Panc1 (cell line): ENCODE measurements around the gene FKBP7. TPM values are rescaled to one million over a fixed set of nuclear protein-coding genes. Genes with fewer than 3 reads are reported as not detected.

Experiments
- ATAC-seq: fragments of 200-7000 bp; cut with Tn5 transposase; 2 replicates; pipeline ENCODE4 v1.9.1; 2020; ENCODE audit warnings: mild to moderate bottlenecking, moderate library complexity
- BruUV-seq: library from RNA; stranded (reverse); fragments of 400-500 nt; replicated peaks from 2 replicates; lab custom pipeline; 2021; lab: Mats Ljungman, UMichigan
- CTCF ChIA-PET: fragments of 300-600 bp; sonication (Branson Sonifier 250); formaldehyde crosslinking; loops from one replicate; lab custom pipeline; 2022; ENCODE audit warnings: antibody characterized with exemption; lab: Charles Lee
- POLR2A ChIA-PET: fragments of 300-600 bp; sonication (Branson Sonifier 250); formaldehyde crosslinking; loops from one replicate; lab custom pipeline; 2022; ENCODE audit warnings: antibody characterized with exemption; lab: Charles Lee
- DNase-seq: peaks from one replicate; pipeline ENCODE4 v3.0.0-alpha.2; 2010; ENCODE audit warnings: low read depth, low spot score
- H3K27ac ChIP-seq: 2 replicates; pipeline ENCODE4 v1.5.1; 2011; ENCODE audit warnings: mild to moderate bottlenecking, low read length, inconsistent platforms
- H3K27me3 ChIP-seq: fragments of 200-500 bp; sonication (Bioruptor generic); 2 replicates; pipeline ENCODE4 v1.6.0; 2014; ENCODE audit warnings: low read length, inconsistent platforms; ENCODE audit not compliant: control insufficient read depth, insufficient read depth
- H3K36me3 ChIP-seq: fragments of 200-500 bp; sonication (Bioruptor generic); 2 replicates; pipeline ENCODE4 v1.5.1; 2014; ENCODE audit warnings: inconsistent platforms, mild to moderate bottlenecking, low read length, moderate library complexity; ENCODE audit not compliant: control insufficient read depth, insufficient read depth
- H3K4me1 ChIP-seq: 2 replicates; pipeline ENCODE4 v1.5.1; 2011; ENCODE audit warnings: inconsistent platforms, mild to moderate bottlenecking, low read length, moderate library complexity; ENCODE audit not compliant: control insufficient read depth, insufficient read depth
- H3K4me3 ChIP-seq, 2 experiments: 2 replicates each; pipeline ENCODE4 v1.5.1; 2011 to 2012; ENCODE audit warnings: low read depth in 2 of 2, low read length in 2 of 2, mild to moderate bottlenecking in 2 of 2, inconsistent platforms in 1 of 2, moderate library complexity in 1 of 2
- H3K9me3 ChIP-seq: fragments of 200-500 bp; sonication (Bioruptor generic); 2 replicates; pipeline ENCODE4 v1.5.1; 2014; ENCODE audit warnings: low read depth, mild to moderate bottlenecking, inconsistent platforms, low read length, moderate library complexity; ENCODE audit not compliant: control insufficient read depth, insufficient read depth
- POLR2AphosphoS5 ChIP-seq: IDR thresholded peaks from 2 replicates; pipeline ENCODE4 v1.6.1; 2012; ENCODE audit warnings: mild to moderate bottlenecking, low read depth, low read length, moderate library complexity
- TCF7L2 ChIP-seq: IDR thresholded peaks from 2 replicates; pipeline ENCODE4 v1.6.1; 2011; ENCODE audit warnings: mild to moderate bottlenecking, low read depth, low read length, inconsistent platforms
- in situ Hi-C: cut with HindIII; loops from 2 replicates; pipeline ENCODE4 v1.10.0; 2016; ENCODE audit warnings: low sequenced_read_pairs, low pct_unique_long_range_greater_than_20kb
- intact Hi-C: fragments of 100-400 bp; cut with micrococcal nuclease; formaldehyde crosslinking; loops from one replicate; pipeline ENCODE4 v1.10.0; 2022; ENCODE audit not compliant: unreplicated experiment
- total RNA-seq: library from RNA; stranded (reverse); gene quantifications from one replicate; pipeline ENCODE4 v1.2.1, GENCODE V29; 2021; ENCODE audit not compliant: unreplicated experiment
- TF ChIP-seq, protein P1 (sequence below): fragments of 450-650 bp; IDR thresholded peaks from 2 replicates; pipeline ENCODE4 v1.5.1; 2017; ENCODE audit warnings: mild to moderate bottlenecking
- TF ChIP-seq, protein P2 (sequence below), 2 experiments: IDR thresholded peaks; 2 replicates each; pipeline ENCODE4 v1.6.1; 2011 to 2012; ENCODE audit warnings: low read depth in 2 of 2, control low read depth in 1 of 2, low read length in 1 of 2, mild to moderate bottlenecking in 1 of 2, moderate library complexity in 1 of 2; ENCODE audit not compliant: insufficient read depth in 1 of 2

The FKBP7 gene
- total RNA-seq, 1 experiment from 2014 or later: 1.8 TPM

DNA sequence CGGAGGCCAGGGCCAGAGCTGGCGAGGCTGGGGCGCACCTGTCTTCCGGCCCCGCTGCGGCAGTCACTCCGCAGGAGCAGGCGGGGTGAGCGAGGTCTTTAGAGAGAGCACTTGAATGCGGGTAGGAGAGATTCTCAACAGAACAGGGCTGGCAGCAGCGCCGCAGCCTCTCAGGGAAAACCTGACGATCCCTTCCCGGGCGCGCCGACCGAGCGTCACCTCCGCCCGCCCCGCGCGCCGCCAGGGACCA is 28.0 kb downstream of the FKBP7 start:
- Histone ChIP-seq H3K4me3 (peak overlapping the region; percentile 88 to 95), H3K4me1 (peaks cover 9% of the 10 kb centered on the region; the same call in 1 of the 2 replicates), H3K9me3 (no peaks in the 10 kb centered on the region), H3K27ac (peak overlapping the region; percentile 90), H3K27me3 (no peaks in the 10 kb centered on the region), H3K36me3 (peaks cover 17% of the 10 kb centered on the region)
- intact Hi-C loops (loop anchor here (2.0 kb wide), 1 partner anchor 28 kb away; the partner anchor contains the start of gene FKBP7), in situ Hi-C loops (no loop called here)
- ATAC-seq (no peak), DNase-seq (no peak)
- TF ChIP-seq, protein P1, sequence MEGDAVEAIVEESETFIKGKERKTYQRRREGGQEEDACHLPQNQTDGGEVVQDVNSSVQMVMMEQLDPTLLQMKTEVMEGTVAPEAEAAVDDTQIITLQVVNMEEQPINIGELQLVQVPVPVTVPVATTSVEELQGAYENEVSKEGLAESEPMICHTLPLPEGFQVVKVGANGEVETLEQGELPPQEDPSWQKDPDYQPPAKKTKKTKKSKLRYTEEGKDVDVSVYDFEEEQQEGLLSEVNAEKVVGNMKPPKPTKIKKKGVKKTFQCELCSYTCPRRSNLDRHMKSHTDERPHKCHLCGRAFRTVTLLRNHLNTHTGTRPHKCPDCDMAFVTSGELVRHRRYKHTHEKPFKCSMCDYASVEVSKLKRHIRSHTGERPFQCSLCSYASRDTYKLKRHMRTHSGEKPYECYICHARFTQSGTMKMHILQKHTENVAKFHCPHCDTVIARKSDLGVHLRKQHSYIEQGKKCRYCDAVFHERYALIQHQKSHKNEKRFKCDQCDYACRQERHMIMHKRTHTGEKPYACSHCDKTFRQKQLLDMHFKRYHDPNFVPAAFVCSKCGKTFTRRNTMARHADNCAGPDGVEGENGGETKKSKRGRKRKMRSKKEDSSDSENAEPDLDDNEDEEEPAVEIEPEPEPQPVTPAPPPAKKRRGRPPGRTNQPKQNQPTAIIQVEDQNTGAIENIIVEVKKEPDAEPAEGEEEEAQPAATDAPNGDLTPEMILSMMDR: no peak
- TF ChIP-seq, protein P2, sequence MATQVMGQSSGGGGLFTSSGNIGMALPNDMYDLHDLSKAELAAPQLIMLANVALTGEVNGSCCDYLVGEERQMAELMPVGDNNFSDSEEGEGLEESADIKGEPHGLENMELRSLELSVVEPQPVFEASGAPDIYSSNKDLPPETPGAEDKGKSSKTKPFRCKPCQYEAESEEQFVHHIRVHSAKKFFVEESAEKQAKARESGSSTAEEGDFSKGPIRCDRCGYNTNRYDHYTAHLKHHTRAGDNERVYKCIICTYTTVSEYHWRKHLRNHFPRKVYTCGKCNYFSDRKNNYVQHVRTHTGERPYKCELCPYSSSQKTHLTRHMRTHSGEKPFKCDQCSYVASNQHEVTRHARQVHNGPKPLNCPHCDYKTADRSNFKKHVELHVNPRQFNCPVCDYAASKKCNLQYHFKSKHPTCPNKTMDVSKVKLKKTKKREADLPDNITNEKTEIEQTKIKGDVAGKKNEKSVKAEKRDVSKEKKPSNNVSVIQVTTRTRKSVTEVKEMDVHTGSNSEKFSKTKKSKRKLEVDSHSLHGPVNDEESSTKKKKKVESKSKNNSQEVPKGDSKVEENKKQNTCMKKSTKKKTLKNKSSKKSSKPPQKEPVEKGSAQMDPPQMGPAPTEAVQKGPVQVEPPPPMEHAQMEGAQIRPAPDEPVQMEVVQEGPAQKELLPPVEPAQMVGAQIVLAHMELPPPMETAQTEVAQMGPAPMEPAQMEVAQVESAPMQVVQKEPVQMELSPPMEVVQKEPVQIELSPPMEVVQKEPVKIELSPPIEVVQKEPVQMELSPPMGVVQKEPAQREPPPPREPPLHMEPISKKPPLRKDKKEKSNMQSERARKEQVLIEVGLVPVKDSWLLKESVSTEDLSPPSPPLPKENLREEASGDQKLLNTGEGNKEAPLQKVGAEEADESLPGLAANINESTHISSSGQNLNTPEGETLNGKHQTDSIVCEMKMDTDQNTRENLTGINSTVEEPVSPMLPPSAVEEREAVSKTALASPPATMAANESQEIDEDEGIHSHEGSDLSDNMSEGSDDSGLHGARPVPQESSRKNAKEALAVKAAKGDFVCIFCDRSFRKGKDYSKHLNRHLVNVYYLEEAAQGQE (IDR thresholded peaks at IDR 0.05; ENCODE audit: insufficient read depth in 1 of 2, low read depth in 2 of 2, low read length in 1 of 2): no peak
- no peak for TF ChIP-seq POLR2AphosphoS5
- ChIA-PET CTCF (interaction anchor here (0.7 to 0.8 kb wide), 2 partner anchors 15 to 171 kb away, joined by 3 read pairs; no protein-coding TSS in a partner anchor), POLR2A (interaction anchor here (1.0 kb wide), 1 partner anchor 15 kb away, joined by 3 read pairs; no protein-coding TSS in a partner anchor)
- BruUV-seq: no TSS peak

- ATAC-seq (no peak), DNase-seq (no peak)
- ChIA-PET POLR2A (no interaction called here), CTCF (interaction anchor here (0.6 to 0.7 kb wide), 2 partner anchors 14 to 109 kb away, joined by 3 read pairs; no protein-coding TSS in a partner anchor)
- in situ Hi-C loops: no loop called here
- BruUV-seq: no TSS peak
- Histone ChIP-seq H3K27ac (peak overlapping the region; percentile 90), H3K9me3 (no peaks in the 10 kb centered on the region), H3K27me3 (no peaks in the 10 kb centered on the region), H3K4me3 (peak overlapping the region; percentile 88 to 95), H3K36me3 (peaks cover 22% of the 10 kb centered on the region), H3K4me1 (peaks cover 9% of the 10 kb centered on the region; the same call in 1 of the 2 replicates)
- intact Hi-C loops: loop anchor here (2.0 kb wide), 1 partner anchor 29 kb away; the partner anchor contains the start of gene FKBP7
- TF ChIP-seq TCF7L2 (no peak), POLR2AphosphoS5 (no peak)
- TF ChIP-seq, protein P1: no peak
Observed at GRCh38 chr2:178449700-178450523, 28.5 kb downstream of the FKBP7 start.
